Ishikawa (cell line): Measurements from ENCODE around the gene NRG3.

ENCODE experiments used
- CEBPB ChIP-seq: IDR thresholded peaks from 2 replicates; pipeline ENCODE4 v1.6.1; 2012
- EGR1 ChIP-seq: IDR thresholded peaks from 2 replicates; pipeline ENCODE4 v1.6.1; 2012
- EP300 ChIP-seq: IDR thresholded peaks from 2 replicates; pipeline ENCODE4 v1.6.1; 2012; ENCODE audit warnings: borderline replicate concordance
- FOXM1 ChIP-seq: IDR thresholded peaks from 2 replicates; pipeline ENCODE4 v1.6.1; 2012; ENCODE audit warnings: low read depth, borderline replicate concordance
- MAX ChIP-seq: IDR thresholded peaks from 2 replicates; pipeline ENCODE4 v1.6.1; 2012
- NFIC ChIP-seq: IDR thresholded peaks from 2 replicates; pipeline ENCODE4 v1.6.1; 2012
- RAD21 ChIP-seq: IDR thresholded peaks from 2 replicates; pipeline ENCODE4 v1.6.1; 2012; ENCODE audit warnings: low read depth
- REST ChIP-seq: IDR thresholded peaks from 2 replicates; pipeline ENCODE4 v1.6.1; 2012; ENCODE audit warnings: low read depth, mild to moderate bottlenecking
- TAF1 ChIP-seq: IDR thresholded peaks from 2 replicates; pipeline ENCODE4 v1.6.1; 2012; ENCODE audit warnings: low read depth, mild to moderate bottlenecking
- TCF12 ChIP-seq: IDR thresholded peaks from 2 replicates; pipeline ENCODE4 v1.6.1; 2012; ENCODE audit warnings: low read depth
- USF1 ChIP-seq: IDR thresholded peaks from 2 replicates; pipeline ENCODE4 v1.6.1; 2012
- YY1 ChIP-seq: IDR thresholded peaks from 2 replicates; pipeline ENCODE4 v1.6.1; 2012; ENCODE audit warnings: low read depth
- ZBTB7A ChIP-seq: IDR thresholded peaks from 2 replicates; pipeline ENCODE4 v1.6.1; 2012; ENCODE audit warnings: low read depth

GRCh38 chr10:82536668-82537067, 661.7 kb downstream of the NRG3 start:
- TF ChIP-seq TCF12 = no peak
- no peak for TF ChIP-seq EP300
- TF ChIP-seq EGR1 = no peak
- no peak for TF ChIP-seq MAX
- no peak for TF ChIP-seq RAD21
- TF ChIP-seq YY1 = no peak
- no peak for TF ChIP-seq USF1
- no peak for TF ChIP-seq REST
- no peak for TF ChIP-seq CEBPB
- TF ChIP-seq TAF1 = no peak
- no peak for TF ChIP-seq FOXM1
- TF ChIP-seq NFIC = no peak
- no peak for TF ChIP-seq ZBTB7A
